Fibroblast of lung (primary cell): ENCODE measurements around the gene ATP1A2. TPM values are rescaled to one million over a fixed set of nuclear protein-coding genes. Genes with fewer than 3 reads are reported as not detected.
A peak's percentile ranks its signal among the peaks of the same experiment; 100 is the strongest.

ENCODE experiments used
- DNase-seq, 2 donors: peaks; one replicate each; pipeline versions ENCODE4 v3.0.0 to v3.0.0-alpha.2; 2010; ENCODE audit warnings: low read depth in 2 of 2
- H2AFZ ChIP-seq: 2 replicates; pipeline ENCODE4 v1.5.1; 2012; ENCODE audit warnings: low read length, control low read depth, inconsistent platforms
- H3K27ac ChIP-seq: 2 replicates; pipeline ENCODE4 v1.5.1; 2011; ENCODE audit warnings: low read length, control low read depth; ENCODE audit not compliant: insufficient read depth
- H3K27me3 ChIP-seq: 2 replicates; pipeline ENCODE4 v1.5.1; 2011; ENCODE audit warnings: mild to moderate bottlenecking, low read length; ENCODE audit not compliant: control insufficient read depth, insufficient read depth
- H3K36me3 ChIP-seq: 2 replicates; pipeline ENCODE4 v1.5.1; 2011; ENCODE audit warnings: low read length; ENCODE audit not compliant: control insufficient read depth, insufficient read depth
- H3K4me1 ChIP-seq: 2 replicates; pipeline ENCODE4 v1.5.1; 2011; ENCODE audit warnings: low read length; ENCODE audit not compliant: control insufficient read depth, insufficient read depth; ENCODE audit errors: extremely low read depth
- H3K4me2 ChIP-seq: 2 replicates; pipeline ENCODE4 v1.5.1; 2011; ENCODE audit warnings: low read length, control low read depth; ENCODE audit not compliant: insufficient read depth; ENCODE audit errors: extremely low read depth
- H3K4me3 ChIP-seq, 4 experiments: fragments of 200-600 bp in 1 of 4; sonication (generic) in 1 of 4; replicated peaks in 1 of 4; 2 replicates each; pipeline ENCODE4 v1.5.1; 2011 to 2016; ENCODE audit warnings: low read length in 4 of 4, low read depth in 3 of 4, mild to moderate bottlenecking in 3 of 4, control low read depth in 2 of 4, inconsistent platforms in 1 of 4, mixed read lengths in 1 of 4; ENCODE audit not compliant: insufficient read depth in 1 of 4; ENCODE audit errors: control extremely low read depth in 1 of 4
- H3K79me2 ChIP-seq: 2 replicates; pipeline ENCODE4 v1.5.1; 2012; ENCODE audit warnings: mild to moderate bottlenecking, low read length, inconsistent platforms; ENCODE audit not compliant: control insufficient read depth, insufficient read depth
- H3K9ac ChIP-seq: 2 replicates; pipeline ENCODE4 v1.5.1; 2011; ENCODE audit warnings: mild to moderate bottlenecking, low read length, control low read depth; ENCODE audit not compliant: insufficient read depth
- H3K9me3 ChIP-seq: 2 replicates; pipeline ENCODE4 v1.5.1; 2012; ENCODE audit warnings: low read depth, low read length; ENCODE audit not compliant: control insufficient read depth, insufficient read depth
- H4K20me1 ChIP-seq: 2 replicates; pipeline ENCODE4 v1.5.1; 2011; ENCODE audit warnings: low read length; ENCODE audit not compliant: control insufficient read depth, insufficient read depth; ENCODE audit errors: extremely low read depth
- EZH2 ChIP-seq: IDR thresholded peaks from 2 replicates; pipeline ENCODE4 v1.5.1; 2012; ENCODE audit warnings: low read length, control low read depth, mild to moderate bottlenecking; ENCODE audit errors: missing control alignments
- polyA plus RNA-seq, 2 donors: library from polyadenylated mRNA; depleted of rRNA in 1 of 2; stranded (reverse) in 1 of 2; unstranded in 1 of 2; fragments of >200 nt; gene quantifications; 2 replicates each; pipeline ENCODE4 v1.2.1, GENCODE V29; 2011 to 2012; ENCODE audit warnings: missing spikeins in 1 of 2
- total RNA-seq: library from RNA; depleted of rRNA; stranded (reverse); fragments of >200 nt; gene quantifications from 2 replicates; pipeline ENCODE4 v1.2.1, GENCODE V29; 2014
- TF ChIP-seq, protein P1 (sequence below), 2 donors: IDR thresholded peaks in 1 of 2; conservative IDR thresholded peaks in 1 of 2; 1 replicate in 1 of 2; 2 replicates in 1 of 2; pipeline ENCODE4 v1.5.1; 2011 to 2012; ENCODE audit warnings: low read length in 2 of 2, control low read depth in 1 of 2, inconsistent platforms in 1 of 2, low read depth in 1 of 2, mild to moderate bottlenecking in 1 of 2

ATP1A2 gene
- total and polyA plus RNA-seq, 2 donors (not counting 1 experiment from before 2014, with no cell fraction given): 0.44 to 1.8 TPM

DNA sequence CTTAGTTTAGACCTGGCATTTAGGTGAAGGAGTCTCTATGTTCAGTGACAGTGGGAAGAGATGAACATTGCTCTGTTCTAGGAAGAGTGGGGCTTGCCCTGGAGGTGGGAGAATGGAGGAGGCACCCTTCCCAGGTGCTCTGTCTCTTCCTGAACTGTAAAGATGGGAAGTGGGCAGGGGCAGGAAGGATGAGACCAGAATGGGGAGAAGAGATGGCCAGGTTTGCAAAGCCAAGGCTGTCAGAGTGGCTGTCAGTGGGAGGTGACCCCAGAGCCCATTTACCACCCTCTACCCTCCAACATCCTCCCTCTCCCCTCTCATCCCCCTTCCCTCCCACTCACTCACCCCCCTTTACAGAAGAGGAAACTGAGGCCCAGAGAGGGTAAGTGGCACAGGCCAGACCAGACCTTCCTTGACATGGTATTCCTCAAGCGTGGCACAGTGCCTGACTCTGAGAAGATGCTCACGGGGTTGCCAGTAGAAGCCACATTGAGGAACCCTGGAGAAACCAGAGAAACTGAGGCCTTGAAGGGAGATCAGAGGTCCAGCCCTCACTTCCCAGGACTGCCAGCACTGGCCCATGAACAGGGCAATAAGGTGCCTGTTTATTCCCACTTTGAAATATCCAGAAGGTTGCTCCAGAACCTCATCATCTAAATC, 15.7 kb upstream of the ATP1A2 start:
- H3K36me3 ChIP-seq: no peaks in the 10 kb centered on the region
- no peak overlapping the region for H3K4me3 ChIP-seq
- peaks cover 4% of the 10 kb centered on the region for H3K27me3 ChIP-seq
- H2AFZ ChIP-seq: no peak overlapping the region
- no peaks in the 10 kb centered on the region for H3K79me2 ChIP-seq
- H3K4me1 ChIP-seq: peaks cover 7% of the 10 kb centered on the region
- TF ChIP-seq EZH2: no peak
- TF ChIP-seq, protein P1, sequence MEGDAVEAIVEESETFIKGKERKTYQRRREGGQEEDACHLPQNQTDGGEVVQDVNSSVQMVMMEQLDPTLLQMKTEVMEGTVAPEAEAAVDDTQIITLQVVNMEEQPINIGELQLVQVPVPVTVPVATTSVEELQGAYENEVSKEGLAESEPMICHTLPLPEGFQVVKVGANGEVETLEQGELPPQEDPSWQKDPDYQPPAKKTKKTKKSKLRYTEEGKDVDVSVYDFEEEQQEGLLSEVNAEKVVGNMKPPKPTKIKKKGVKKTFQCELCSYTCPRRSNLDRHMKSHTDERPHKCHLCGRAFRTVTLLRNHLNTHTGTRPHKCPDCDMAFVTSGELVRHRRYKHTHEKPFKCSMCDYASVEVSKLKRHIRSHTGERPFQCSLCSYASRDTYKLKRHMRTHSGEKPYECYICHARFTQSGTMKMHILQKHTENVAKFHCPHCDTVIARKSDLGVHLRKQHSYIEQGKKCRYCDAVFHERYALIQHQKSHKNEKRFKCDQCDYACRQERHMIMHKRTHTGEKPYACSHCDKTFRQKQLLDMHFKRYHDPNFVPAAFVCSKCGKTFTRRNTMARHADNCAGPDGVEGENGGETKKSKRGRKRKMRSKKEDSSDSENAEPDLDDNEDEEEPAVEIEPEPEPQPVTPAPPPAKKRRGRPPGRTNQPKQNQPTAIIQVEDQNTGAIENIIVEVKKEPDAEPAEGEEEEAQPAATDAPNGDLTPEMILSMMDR (conservative IDR thresholded peaks at IDR 0.05 in 1 of 2, IDR thresholded peaks at IDR 0.05 in 1 of 2; ENCODE audit: low read depth in 1 of 2, low read length in 2 of 2): no peak
- no peak overlapping the region for H3K27ac ChIP-seq
- no peak overlapping the region for H3K4me2 ChIP-seq
- DNase-seq: no peak
- no peaks in the 10 kb centered on the region for H4K20me1 ChIP-seq
- no peak overlapping the region for H3K9ac ChIP-seq
- H3K9me3 ChIP-seq: no peaks in the 10 kb centered on the region

DNA sequence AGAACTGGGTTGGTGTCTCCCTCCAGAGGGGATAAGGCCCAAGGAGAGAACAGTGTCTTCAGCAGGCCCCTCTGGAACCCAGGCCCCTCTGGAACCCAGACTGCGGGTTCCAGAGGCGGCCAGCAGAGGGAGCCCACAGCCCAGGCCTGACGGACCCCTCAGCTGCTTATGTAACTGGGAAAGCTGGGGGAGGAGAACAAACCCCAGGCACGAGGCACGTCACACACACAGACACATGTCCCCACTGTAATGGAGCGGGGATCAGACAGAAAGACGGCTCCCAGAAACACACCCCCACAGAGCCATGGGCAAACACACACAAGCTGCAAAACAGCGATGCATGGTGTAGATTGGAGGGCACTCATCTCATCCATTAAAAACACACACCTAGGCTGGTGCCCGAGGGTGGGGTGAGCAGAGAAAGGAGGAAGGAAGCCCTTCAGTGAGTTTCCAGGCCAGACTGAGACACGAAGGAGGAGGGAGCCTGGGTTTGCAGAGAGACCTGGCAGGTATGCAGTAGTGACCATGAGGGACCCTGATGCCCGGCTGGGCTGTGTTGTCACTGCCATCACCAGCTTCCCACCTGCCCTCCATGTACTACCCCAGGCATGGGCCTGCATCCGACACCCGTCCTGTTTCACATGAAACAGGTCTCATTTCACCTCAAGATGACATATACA, 14.4 kb upstream of the ATP1A2 start:
- Histone ChIP-seq H3K79me2 (no peaks in the 10 kb centered on the region), H4K20me1 (no peaks in the 10 kb centered on the region), H3K27ac (no peak overlapping the region), H3K9ac (no peak overlapping the region), H2AFZ (peak overlapping the region; percentile 29), H3K9me3 (no peaks in the 10 kb centered on the region), H3K4me1 (peaks cover 7% of the 10 kb centered on the region), H3K4me2 (peak overlapping the region; percentile 51), H3K36me3 (no peaks in the 10 kb centered on the region), H3K27me3 (peaks cover 4% of the 10 kb centered on the region), H3K4me3 (no peak overlapping the region)
- peak; percentile 58 to 62 for DNase-seq
- TF ChIP-seq, protein P1 (conservative IDR thresholded peaks at IDR 0.05 in 1 of 2, IDR thresholded peaks at IDR 0.05 in 1 of 2; ENCODE audit: low read depth in 1 of 2, low read length in 2 of 2): peak; percentile 84 to 93
- no peak for TF ChIP-seq EZH2

DNA sequence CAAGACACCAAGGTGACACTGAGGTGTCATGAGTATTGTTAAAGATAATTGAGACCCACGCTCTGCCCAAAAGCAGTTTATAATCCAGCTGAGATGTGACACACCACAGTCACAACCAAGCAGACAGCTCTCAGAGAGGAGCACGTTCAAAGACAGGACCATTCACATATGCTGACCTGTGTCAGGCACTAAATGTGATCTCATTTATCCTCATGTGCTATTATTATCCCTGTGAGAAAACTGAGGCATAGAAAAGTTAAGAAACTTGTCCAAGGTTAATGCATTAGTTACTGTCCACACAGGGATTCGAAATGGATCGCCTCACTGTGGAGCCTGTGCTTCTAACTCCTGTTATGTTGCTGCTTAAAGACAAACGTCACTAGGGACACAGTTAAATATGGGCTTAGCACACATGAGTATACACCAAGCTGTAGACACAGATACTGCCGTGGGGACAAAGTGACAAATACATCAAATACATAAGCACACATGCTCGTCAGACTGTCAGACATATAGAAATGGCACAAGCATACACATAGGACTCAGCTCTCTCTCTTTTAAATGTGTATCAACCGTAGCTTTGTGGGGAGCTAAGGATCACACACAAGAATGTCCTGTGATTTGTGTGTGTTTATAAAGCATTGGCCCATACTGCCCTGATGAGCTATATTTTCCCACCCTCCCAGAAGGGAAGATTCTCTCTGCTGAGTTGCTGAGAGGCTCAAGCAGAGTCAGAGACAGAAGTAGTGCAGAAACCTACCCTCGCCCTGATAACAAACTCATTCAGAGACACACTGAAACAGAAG, 13.6 kb upstream of the ATP1A2 start:
- Histone ChIP-seq H4K20me1 (no peaks in the 10 kb centered on the region), H3K27ac (no peak overlapping the region), H3K4me3 (no peak overlapping the region), H3K4me2 (no peak overlapping the region), H2AFZ (no peak overlapping the region), H3K27me3 (peaks cover 4% of the 10 kb centered on the region), H3K9me3 (no peaks in the 10 kb centered on the region), H3K4me1 (peaks cover 7% of the 10 kb centered on the region), H3K9ac (no peak overlapping the region), H3K79me2 (no peaks in the 10 kb centered on the region), H3K36me3 (no peaks in the 10 kb centered on the region)
- TF ChIP-seq, protein P1 (conservative IDR thresholded peaks at IDR 0.05 in 1 of 2, IDR thresholded peaks at IDR 0.05 in 1 of 2; ENCODE audit: low read depth in 1 of 2, low read length in 2 of 2): no peak
- no peak for TF ChIP-seq EZH2
- no peak for DNase-seq
